Measurements from ENCODE around the gene DPP3. TPM values are rescaled to one million over a fixed set of nuclear protein-coding genes. Genes with fewer than 3 reads are reported as not detected.
"Not testable (repeated sequence)": the region's sequence is repeated elsewhere in the genome, so short reads cannot be mapped to it uniquely, and the experiment has no call there.

Gene DPP3
- total RNA-seq, 1 experiment from 2014 or later = 135 TPM

DNA sequence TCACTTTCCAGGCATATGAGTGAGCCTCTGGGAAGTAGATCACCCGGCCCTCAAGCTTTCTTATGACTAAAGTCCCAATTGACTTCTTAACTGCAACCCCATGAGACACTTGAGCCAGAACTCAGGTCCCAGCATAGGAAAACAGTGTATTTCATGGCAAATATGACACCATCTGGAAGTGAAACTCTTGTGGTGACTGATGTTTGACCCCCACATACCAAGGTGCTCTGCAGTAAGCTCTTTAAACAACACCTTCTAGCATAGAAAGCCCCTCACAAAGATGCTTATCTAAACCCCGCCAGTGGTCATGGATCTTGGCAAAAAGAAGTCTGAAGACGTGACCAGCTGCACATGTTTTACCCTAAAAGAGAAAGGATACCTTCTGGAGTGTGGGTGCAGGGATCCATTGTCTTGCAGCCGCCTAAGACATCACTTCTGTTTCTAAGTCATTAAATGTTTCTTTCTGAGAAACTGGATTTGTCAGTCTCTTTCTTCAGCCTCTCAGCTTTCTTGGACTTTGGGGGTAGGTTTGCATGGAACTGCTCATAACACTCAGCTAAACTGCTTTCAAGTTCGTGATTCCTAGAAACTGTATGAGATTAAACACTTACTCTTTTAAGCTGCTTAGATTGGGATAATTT lies 21.0 kb upstream of the DPP3 start:
- no peak overlapping the region for H3K9ac ChIP-seq (ENCODE audit: low read length)
- no peak for TF ChIP-seq EZH2 (IDR thresholded peaks at IDR 0.05; ENCODE audit: low read length, unreplicated experiment)
- no peak for TF ChIP-seq EZH2phosphoT487 (IDR thresholded peaks at IDR 0.05; ENCODE audit: borderline replicate concordance, low read length)
- TF ChIP-seq, protein P1, sequence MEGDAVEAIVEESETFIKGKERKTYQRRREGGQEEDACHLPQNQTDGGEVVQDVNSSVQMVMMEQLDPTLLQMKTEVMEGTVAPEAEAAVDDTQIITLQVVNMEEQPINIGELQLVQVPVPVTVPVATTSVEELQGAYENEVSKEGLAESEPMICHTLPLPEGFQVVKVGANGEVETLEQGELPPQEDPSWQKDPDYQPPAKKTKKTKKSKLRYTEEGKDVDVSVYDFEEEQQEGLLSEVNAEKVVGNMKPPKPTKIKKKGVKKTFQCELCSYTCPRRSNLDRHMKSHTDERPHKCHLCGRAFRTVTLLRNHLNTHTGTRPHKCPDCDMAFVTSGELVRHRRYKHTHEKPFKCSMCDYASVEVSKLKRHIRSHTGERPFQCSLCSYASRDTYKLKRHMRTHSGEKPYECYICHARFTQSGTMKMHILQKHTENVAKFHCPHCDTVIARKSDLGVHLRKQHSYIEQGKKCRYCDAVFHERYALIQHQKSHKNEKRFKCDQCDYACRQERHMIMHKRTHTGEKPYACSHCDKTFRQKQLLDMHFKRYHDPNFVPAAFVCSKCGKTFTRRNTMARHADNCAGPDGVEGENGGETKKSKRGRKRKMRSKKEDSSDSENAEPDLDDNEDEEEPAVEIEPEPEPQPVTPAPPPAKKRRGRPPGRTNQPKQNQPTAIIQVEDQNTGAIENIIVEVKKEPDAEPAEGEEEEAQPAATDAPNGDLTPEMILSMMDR (conservative IDR thresholded peaks at IDR 0.05; ENCODE audit: low read depth, low read length) = no peak
- H3K4me2 ChIP-seq (ENCODE audit: low read length) = no peak overlapping the region
- no peak overlapping the region for H2AFZ ChIP-seq (ENCODE audit: low read length)
- BruUV-seq (replicated peaks) = no TSS peak
- DNase-seq = no peak
- ChIA-PET CTCF (no interaction called here), POLR2A (ENCODE audit: unreplicated experiment) (no interaction called here)
- H3F3A ChIP-seq (ENCODE audit: low read length, unreplicated experiment) = no peaks in the 10 kb centered on the region
- H3K4me3 ChIP-seq (ENCODE audit: low read length) = no peak overlapping the region
- no peaks in the 10 kb centered on the region for H3K9me3 ChIP-seq (ENCODE audit: low read length)
- no peaks in the 10 kb centered on the region for H4K20me1 ChIP-seq (ENCODE audit: low read length)
- no peak overlapping the region for H3K27ac ChIP-seq (ENCODE audit: low read length)
- peaks cover 15% of the 10 kb centered on the region for H3K4me1 ChIP-seq (ENCODE audit: insufficient read depth, low read length)
- H3K36me3 ChIP-seq (ENCODE audit: low read depth, low read length) = no peaks in the 10 kb centered on the region
- no peaks in the 10 kb centered on the region for H3K79me2 ChIP-seq (ENCODE audit: low read length)
- no peaks in the 10 kb centered on the region for H3K27me3 ChIP-seq (ENCODE audit: low read length)
- no peak for ATAC-seq
- H3K9me2 ChIP-seq (replicated peaks; ENCODE audit: low read length) = no peaks in the 10 kb centered on the region
- intact Hi-C loops (cut with micrococcal nuclease) = no loop called here

DNA sequence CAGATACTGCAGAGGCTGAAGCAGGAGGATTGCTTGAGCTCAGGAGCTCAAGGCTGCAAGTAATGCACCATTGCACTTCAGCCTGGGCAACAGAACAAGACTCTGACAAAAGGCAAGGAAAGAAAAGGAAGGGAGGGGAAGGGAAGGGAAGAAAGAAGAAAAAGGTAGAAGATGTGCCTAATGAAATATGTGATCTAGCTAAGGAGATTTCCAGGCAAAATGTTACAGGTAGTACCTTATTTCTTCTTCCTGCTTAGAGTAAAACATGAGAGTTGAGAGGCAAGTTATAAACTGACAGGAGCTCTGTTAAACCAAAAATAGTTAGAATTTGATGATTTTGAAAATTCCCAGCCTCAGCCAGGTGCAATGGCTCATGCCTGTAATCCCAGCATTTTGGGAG lies 18.2 kb upstream of the DPP3 start:
- no peak for DNase-seq
- Histone ChIP-seq H3K4me1 (ENCODE audit: insufficient read depth, low read length) (peaks cover 10% of the 10 kb centered on the region), H3K27ac (ENCODE audit: low read length) (no peak overlapping the region), H3K36me3 (ENCODE audit: low read depth, low read length) (no peaks in the 10 kb centered on the region), H3K9me2 (replicated peaks; ENCODE audit: low read length) (no peaks in the 10 kb centered on the region), H3K4me3 (ENCODE audit: low read length) (no peak overlapping the region), H2AFZ (ENCODE audit: low read length) (no peak overlapping the region), H4K20me1 (ENCODE audit: low read length) (no peaks in the 10 kb centered on the region), H3K4me2 (ENCODE audit: low read length) (no peak overlapping the region), H3F3A (ENCODE audit: low read length, unreplicated experiment) (no peaks in the 10 kb centered on the region), H3K79me2 (ENCODE audit: low read length) (no peaks in the 10 kb centered on the region), H3K9me3 (ENCODE audit: low read length) (no peaks in the 10 kb centered on the region), H3K9ac (ENCODE audit: low read length) (no peak overlapping the region), H3K27me3 (ENCODE audit: low read length) (no peaks in the 10 kb centered on the region)
- no TSS peak for BruUV-seq (replicated peaks)
- POLR2A ChIA-PET (ENCODE audit: unreplicated experiment) = interaction anchor here (0.6 kb wide), 1 partner anchor 29 kb away, joined by 4 read pairs; no protein-coding TSS in a partner anchor
- intact Hi-C loops (cut with micrococcal nuclease) = no loop called here
- CTCF ChIA-PET = no interaction called here
- TF ChIP-seq EZH2phosphoT487 (IDR thresholded peaks at IDR 0.05; ENCODE audit: borderline replicate concordance, low read length) (no peak), EZH2 (IDR thresholded peaks at IDR 0.05; ENCODE audit: low read length, unreplicated experiment) (no peak)
- TF ChIP-seq, protein P1 (conservative IDR thresholded peaks at IDR 0.05; ENCODE audit: low read depth, low read length) = no peak
- ATAC-seq = no peak

DNA sequence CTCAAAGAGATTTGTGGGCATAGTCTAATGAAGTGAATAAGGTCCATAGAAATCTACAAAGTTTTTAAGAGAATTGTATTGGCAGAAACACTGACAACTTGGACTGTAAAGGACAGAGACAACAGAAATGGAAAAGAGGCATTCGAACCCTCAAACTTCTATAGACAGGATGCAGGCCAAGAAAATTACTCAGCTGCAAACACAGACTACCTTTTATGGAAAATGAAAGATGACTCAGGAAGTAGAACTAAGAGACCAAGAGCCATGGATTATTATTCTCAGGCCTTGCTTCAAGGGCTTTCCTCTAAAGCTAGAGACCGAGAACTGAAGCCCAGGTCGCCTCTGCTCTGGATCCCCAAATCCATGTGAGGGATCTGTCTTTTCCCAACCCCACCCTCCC lies 17.3 kb upstream of the DPP3 start:
- intact Hi-C loops (cut with micrococcal nuclease) = no loop called here
- Histone ChIP-seq H3K27ac (ENCODE audit: low read length) (no peak overlapping the region), H3K9me3 (ENCODE audit: low read length) (no peaks in the 10 kb centered on the region), H3K9ac (ENCODE audit: low read length) (no peak overlapping the region), H3K79me2 (ENCODE audit: low read length) (peaks cover 8% of the 10 kb centered on the region), H2AFZ (ENCODE audit: low read length) (no peak overlapping the region), H3K27me3 (ENCODE audit: low read length) (no peaks in the 10 kb centered on the region), H3F3A (ENCODE audit: low read length, unreplicated experiment) (no peaks in the 10 kb centered on the region), H3K4me3 (ENCODE audit: low read length) (no peak overlapping the region), H3K4me2 (ENCODE audit: low read length) (no peak overlapping the region), H3K36me3 (ENCODE audit: low read depth, low read length) (no peaks in the 10 kb centered on the region), H3K4me1 (ENCODE audit: insufficient read depth, low read length) (peaks cover 17% of the 10 kb centered on the region), H4K20me1 (ENCODE audit: low read length) (no peaks in the 10 kb centered on the region), H3K9me2 (replicated peaks; ENCODE audit: low read length) (no peaks in the 10 kb centered on the region)
- BruUV-seq (replicated peaks) = no TSS peak
- ChIA-PET CTCF (no interaction called here), POLR2A (ENCODE audit: unreplicated experiment) (interaction anchor here (0.5 kb wide), 1 partner anchor 280 kb away, joined by 3 read pairs; no protein-coding TSS in a partner anchor)
- peak; percentile 52 for DNase-seq
- TF ChIP-seq, protein P1 (conservative IDR thresholded peaks at IDR 0.05; ENCODE audit: low read depth, low read length) = no peak
- TF ChIP-seq EZH2 (IDR thresholded peaks at IDR 0.05; ENCODE audit: low read length, unreplicated experiment) = no peak
- no peak for TF ChIP-seq EZH2phosphoT487 (IDR thresholded peaks at IDR 0.05; ENCODE audit: borderline replicate concordance, low read length)
- no peak for ATAC-seq

DNA sequence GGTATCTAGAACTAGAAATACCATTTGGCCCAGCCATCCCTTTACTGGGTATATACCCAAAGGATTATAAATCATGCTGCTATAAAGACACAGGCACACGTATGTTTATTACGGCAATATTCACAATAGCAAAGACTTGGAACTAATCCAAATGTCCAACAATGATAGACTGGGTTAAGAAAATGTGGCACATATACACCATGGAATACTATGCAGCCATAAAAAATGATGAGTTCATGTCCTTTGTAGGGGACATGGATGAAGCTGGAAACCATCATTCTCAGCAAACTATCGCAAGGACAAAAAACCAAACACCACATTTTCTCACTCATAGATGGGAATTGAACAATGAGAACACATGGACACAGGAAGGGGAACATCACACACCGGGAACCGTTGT lies 16.1 kb upstream of the DPP3 start:
- ATAC-seq; H3K9ac ChIP-seq (ENCODE audit: low read length); CTCF ChIA-PET; H3K9me3 ChIP-seq (ENCODE audit: low read length); H4K20me1 ChIP-seq (ENCODE audit: low read length); H3K4me2 ChIP-seq (ENCODE audit: low read length); H3K9me2 ChIP-seq (replicated peaks; ENCODE audit: low read length); POLR2A ChIA-PET (ENCODE audit: unreplicated experiment); DNase-seq; intact Hi-C loops (cut with micrococcal nuclease); H3K36me3 ChIP-seq (ENCODE audit: low read depth, low read length); BruUV-seq (replicated peaks); H2AFZ ChIP-seq (ENCODE audit: low read length); H3F3A ChIP-seq (ENCODE audit: low read length, unreplicated experiment); H3K4me3 ChIP-seq (ENCODE audit: low read length); H3K27ac ChIP-seq (ENCODE audit: low read length); H3K27me3 ChIP-seq (ENCODE audit: low read length): not testable (repeated sequence)
- Histone ChIP-seq H3K4me1 (ENCODE audit: insufficient read depth, low read length) (peaks cover 20% of the 10 kb centered on the region), H3K79me2 (ENCODE audit: low read length) (peaks cover 14% of the 10 kb centered on the region)

Data from PC-3 (cell line).